BE2C (cell line): ENCODE measurements around the gene DHDH.

ENCODE experiments used
- DNase-seq: peaks from one replicate; pipeline ENCODE4 v3.0.0-alpha.2; 2020
- H3K27me3 ChIP-seq: fragments of 250-450 bp; sonication (Bioruptor Pico); 2 replicates; pipeline ENCODE4 v1.5.1; 2020; ENCODE audit warnings: mild to moderate bottlenecking
- H3K36me3 ChIP-seq: fragments of 250-450 bp; sonication (Bioruptor Pico); 2 replicates; pipeline ENCODE4 v1.5.1; 2020; ENCODE audit warnings: mild to moderate bottlenecking
- H3K4me1 ChIP-seq: fragments of 250-450 bp; sonication (Bioruptor Pico); 2 replicates; pipeline ENCODE4 v1.5.1; 2020
- H3K4me3 ChIP-seq: 2 replicates; pipeline ENCODE4 v1.5.1; 2011; ENCODE audit warnings: low read depth, low read length
- H3K9me3 ChIP-seq: fragments of 250-450 bp; sonication (Bioruptor Pico); 2 replicates; pipeline ENCODE4 v1.5.1; 2020
- TF ChIP-seq, protein P1 (sequence below): IDR thresholded peaks from 2 replicates; pipeline ENCODE4 v1.5.1; 2012; ENCODE audit warnings: mild to moderate bottlenecking, low read depth, low read length

The DHDH gene

DNA sequence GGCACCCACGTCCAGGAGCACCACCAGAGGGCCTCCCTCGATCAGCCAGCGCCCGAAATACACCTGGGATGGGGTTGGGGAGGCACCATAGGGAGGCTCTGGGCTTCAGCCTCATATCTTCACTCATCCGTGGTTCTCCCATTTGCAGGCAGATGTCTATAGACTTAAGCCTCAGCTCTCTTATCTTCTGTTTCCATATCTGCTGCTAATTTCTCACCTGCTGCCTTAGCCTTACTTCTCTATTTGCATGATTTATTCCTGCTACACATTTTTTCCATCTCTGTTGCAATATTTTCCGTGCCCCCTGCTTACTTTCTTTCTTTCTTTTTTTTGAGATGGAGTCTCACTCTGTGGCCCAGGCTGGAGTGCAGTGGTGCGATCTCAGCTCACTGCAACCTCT lies 53.8 kb downstream of the DHDH start:
- no peak for DNase-seq
- no peak overlapping the region for H3K4me3 ChIP-seq
- no peaks in the 10 kb centered on the region for H3K4me1 ChIP-seq
- TF ChIP-seq, protein P1, sequence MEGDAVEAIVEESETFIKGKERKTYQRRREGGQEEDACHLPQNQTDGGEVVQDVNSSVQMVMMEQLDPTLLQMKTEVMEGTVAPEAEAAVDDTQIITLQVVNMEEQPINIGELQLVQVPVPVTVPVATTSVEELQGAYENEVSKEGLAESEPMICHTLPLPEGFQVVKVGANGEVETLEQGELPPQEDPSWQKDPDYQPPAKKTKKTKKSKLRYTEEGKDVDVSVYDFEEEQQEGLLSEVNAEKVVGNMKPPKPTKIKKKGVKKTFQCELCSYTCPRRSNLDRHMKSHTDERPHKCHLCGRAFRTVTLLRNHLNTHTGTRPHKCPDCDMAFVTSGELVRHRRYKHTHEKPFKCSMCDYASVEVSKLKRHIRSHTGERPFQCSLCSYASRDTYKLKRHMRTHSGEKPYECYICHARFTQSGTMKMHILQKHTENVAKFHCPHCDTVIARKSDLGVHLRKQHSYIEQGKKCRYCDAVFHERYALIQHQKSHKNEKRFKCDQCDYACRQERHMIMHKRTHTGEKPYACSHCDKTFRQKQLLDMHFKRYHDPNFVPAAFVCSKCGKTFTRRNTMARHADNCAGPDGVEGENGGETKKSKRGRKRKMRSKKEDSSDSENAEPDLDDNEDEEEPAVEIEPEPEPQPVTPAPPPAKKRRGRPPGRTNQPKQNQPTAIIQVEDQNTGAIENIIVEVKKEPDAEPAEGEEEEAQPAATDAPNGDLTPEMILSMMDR = no peak
- peaks cover 24% of the 10 kb centered on the region; the same call in 1 of the 2 replicates for H3K36me3 ChIP-seq
- H3K9me3 ChIP-seq = no peaks in the 10 kb centered on the region
- no peaks in the 10 kb centered on the region for H3K27me3 ChIP-seq

DNA sequence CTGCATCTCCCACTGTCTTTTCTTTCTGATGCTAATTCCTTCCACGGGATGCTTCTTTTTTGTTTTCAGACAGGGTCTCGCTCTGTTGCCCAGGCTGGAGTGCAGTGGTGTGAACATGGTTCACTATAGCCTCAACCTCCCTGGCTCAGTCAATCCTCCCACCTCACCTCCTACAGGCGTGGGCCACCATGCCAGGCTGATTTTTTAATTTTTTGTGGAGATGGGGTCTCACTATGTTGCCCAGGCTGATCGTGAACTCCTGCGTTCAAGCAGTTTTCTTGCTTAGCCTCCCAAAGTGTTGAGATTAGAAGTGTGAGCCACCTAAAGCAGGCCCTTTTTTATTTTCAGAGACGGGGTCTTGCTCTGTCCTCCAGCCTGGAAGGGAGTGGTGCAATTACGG lies 54.8 kb downstream of the DHDH start:
- no peaks in the 10 kb centered on the region for H3K9me3 ChIP-seq
- H3K4me1 ChIP-seq = no peaks in the 10 kb centered on the region
- TF ChIP-seq, protein P1 = no peak
- DNase-seq = no peak
- peaks cover 24% of the 10 kb centered on the region; the same call in 1 of the 2 replicates for H3K36me3 ChIP-seq
- H3K27me3 ChIP-seq = no peaks in the 10 kb centered on the region
- H3K4me3 ChIP-seq = no peak overlapping the region

DNA sequence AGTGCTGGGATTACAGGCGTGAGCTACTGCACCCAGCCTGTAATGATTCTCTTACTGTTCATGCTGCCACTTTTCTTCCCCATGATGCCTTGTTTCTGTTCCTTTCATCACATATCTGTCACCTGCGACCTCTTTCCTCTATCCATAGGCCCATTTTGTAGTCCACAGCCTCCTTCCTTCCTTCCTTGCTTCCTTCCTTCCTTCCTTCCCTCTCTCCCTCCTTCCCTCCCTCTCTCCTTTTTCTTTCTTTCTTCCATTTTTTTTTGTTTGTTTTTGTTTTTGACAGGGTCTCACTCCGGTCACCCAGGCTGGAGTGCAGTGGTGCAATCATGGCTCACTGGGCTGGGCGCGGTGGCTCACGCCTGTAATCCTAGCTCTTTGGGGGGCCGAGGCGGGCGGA lies 55.4 kb downstream of the DHDH start:
- no peak overlapping the region for H3K4me3 ChIP-seq
- no peaks in the 10 kb centered on the region for H3K27me3 ChIP-seq
- DNase-seq = no peak
- H3K4me1 ChIP-seq = no peaks in the 10 kb centered on the region
- peaks cover 23% of the 10 kb centered on the region; the same call in 1 of the 2 replicates for H3K36me3 ChIP-seq
- TF ChIP-seq, protein P1 = no peak
- H3K9me3 ChIP-seq = no peaks in the 10 kb centered on the region

DNA sequence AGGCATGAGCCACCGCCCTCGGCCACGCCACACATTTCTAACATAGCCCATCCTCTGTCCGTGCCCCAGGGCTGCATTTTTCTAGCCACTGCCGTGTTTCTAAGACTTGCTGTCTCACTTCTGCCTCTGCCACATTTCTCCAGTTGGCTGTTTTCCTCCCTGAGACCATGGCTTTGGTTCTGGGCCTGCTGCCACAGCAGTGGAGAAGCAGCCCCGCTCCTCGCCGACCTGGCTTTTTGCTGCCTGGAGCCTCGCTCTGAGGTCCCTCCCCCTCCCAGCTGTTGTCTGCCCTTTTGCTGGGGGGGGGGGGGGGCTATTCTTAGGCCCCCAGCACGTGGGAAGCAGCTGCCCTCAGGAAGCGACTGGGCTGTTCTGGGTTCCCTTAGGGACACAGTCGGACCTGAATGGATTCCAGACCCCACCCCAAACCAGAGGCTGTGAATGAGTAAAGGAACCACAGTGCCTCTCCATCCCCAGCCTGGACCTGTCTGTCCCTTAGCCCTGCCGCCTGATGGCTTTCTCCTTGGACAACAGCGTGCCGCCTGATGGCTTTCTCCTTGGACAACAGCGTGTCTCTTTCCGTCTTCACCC lies 56.3 kb downstream of the DHDH start:
- TF ChIP-seq, protein P1 = no peak
- no peak for DNase-seq
- H3K36me3 ChIP-seq = peaks cover 16% of the 10 kb centered on the region; the same call in 1 of the 2 replicates
- H3K4me3 ChIP-seq = no peak overlapping the region
- no peaks in the 10 kb centered on the region for H3K9me3 ChIP-seq
- no peaks in the 10 kb centered on the region for H3K27me3 ChIP-seq
- no peaks in the 10 kb centered on the region for H3K4me1 ChIP-seq

- H3K36me3 ChIP-seq = peaks cover 12% of the 10 kb centered on the region; the same call in 1 of the 2 replicates
- DNase-seq = no peak
- H3K9me3 ChIP-seq = no peaks in the 10 kb centered on the region
- TF ChIP-seq, protein P1 = no peak
- H3K4me1 ChIP-seq = no peaks in the 10 kb centered on the region
- no peaks in the 10 kb centered on the region for H3K27me3 ChIP-seq
- H3K4me3 ChIP-seq = no peak overlapping the region
Measured at GRCh38 chr19:48990400-48990799, 56.9 kb downstream of the DHDH start.

GRCh38 chr19:48991011-48991609 lies 57.6 kb downstream of the DHDH start:
- peaks cover 7% of the 10 kb centered on the region; the same call in 1 of the 2 replicates for H3K36me3 ChIP-seq
- H3K27me3 ChIP-seq = no peaks in the 10 kb centered on the region
- DNase-seq = no peak
- H3K4me1 ChIP-seq = no peaks in the 10 kb centered on the region
- TF ChIP-seq, protein P1 = no peak
- no peak overlapping the region for H3K4me3 ChIP-seq
- H3K9me3 ChIP-seq = no peaks in the 10 kb centered on the region
